ENCODE results near the gene PNMA1.

Gene PNMA1

GRCh38 chr14:73663548-73664212 lies 50.5 kb downstream of the PNMA1 start:
- no peak for DNase-seq (ENCODE audit: low spot score)

- DNase-seq (ENCODE audit: low spot score) = no peak
Observed at GRCh38 chr14:73662487-73662943, 51.7 kb downstream of the PNMA1 start.

- DNase-seq (ENCODE audit: low spot score) = no peak
Observed at GRCh38 chr14:73661872-73662271, 52.3 kb downstream of the PNMA1 start.

Measured in globus pallidus (tissue), 1 donor.